BE2C (cell line): ENCODE data around the gene ZNF280B.

Experiments used
- DNase-seq: peaks from one replicate; pipeline ENCODE4 v3.0.0-alpha.2; 2020
- H3K27me3 ChIP-seq: fragments of 250-450 bp; sonication (Bioruptor Pico); 2 replicates; pipeline ENCODE4 v1.5.1; 2020; ENCODE audit warnings: mild to moderate bottlenecking
- H3K36me3 ChIP-seq: fragments of 250-450 bp; sonication (Bioruptor Pico); 2 replicates; pipeline ENCODE4 v1.5.1; 2020; ENCODE audit warnings: mild to moderate bottlenecking
- H3K4me1 ChIP-seq: fragments of 250-450 bp; sonication (Bioruptor Pico); 2 replicates; pipeline ENCODE4 v1.5.1; 2020
- H3K4me3 ChIP-seq: 2 replicates; pipeline ENCODE4 v1.5.1; 2011; ENCODE audit warnings: low read depth, low read length
- H3K9me3 ChIP-seq: fragments of 250-450 bp; sonication (Bioruptor Pico); 2 replicates; pipeline ENCODE4 v1.5.1; 2020
- TF ChIP-seq, protein P1 (sequence below): IDR thresholded peaks from 2 replicates; pipeline ENCODE4 v1.5.1; 2012; ENCODE audit warnings: mild to moderate bottlenecking, low read depth, low read length

ZNF280B gene

DNA sequence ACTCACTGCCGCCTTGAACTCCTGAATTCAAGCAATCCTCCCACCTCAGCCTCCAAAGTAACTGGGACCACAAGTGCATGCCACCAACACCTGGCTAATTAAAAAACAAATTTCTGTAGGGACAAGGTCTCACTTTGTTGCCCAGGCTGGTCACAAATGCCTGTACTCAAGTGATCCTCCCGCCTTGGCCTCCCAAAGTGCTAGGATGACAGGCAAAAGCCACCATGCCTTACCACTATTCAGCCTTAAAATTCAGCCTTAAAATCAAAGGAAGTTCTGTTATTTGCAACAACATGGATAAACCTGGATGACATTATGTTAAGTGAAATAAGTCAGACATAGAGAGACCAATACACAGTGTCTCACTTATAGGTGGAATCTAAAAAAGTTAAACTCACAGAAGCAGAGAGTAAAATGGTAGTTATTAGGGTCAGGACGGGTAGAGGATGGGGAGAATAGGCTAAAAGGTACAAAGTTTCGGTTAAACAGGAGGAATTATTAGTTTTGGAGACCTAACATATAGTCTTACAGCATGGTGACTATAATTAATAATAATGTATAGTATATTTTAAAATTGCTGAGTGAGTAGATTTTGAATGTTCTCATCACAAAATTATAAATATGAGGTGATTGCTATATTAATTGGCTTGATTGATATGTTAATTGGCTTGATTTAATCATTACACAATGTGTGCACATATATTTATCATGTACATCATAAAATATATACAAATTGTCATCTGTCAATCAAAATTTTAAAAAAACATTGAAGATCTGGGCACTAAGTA, 17.8 kb upstream of the ZNF280B start:
- DNase-seq: no peak
- H3K4me1 ChIP-seq: no peaks in the 10 kb centered on the region
- no peak overlapping the region for H3K4me3 ChIP-seq
- H3K36me3 ChIP-seq: no peaks in the 10 kb centered on the region
- peaks cover 15% of the 10 kb centered on the region for H3K27me3 ChIP-seq
- no peaks in the 10 kb centered on the region for H3K9me3 ChIP-seq
- TF ChIP-seq, protein P1, sequence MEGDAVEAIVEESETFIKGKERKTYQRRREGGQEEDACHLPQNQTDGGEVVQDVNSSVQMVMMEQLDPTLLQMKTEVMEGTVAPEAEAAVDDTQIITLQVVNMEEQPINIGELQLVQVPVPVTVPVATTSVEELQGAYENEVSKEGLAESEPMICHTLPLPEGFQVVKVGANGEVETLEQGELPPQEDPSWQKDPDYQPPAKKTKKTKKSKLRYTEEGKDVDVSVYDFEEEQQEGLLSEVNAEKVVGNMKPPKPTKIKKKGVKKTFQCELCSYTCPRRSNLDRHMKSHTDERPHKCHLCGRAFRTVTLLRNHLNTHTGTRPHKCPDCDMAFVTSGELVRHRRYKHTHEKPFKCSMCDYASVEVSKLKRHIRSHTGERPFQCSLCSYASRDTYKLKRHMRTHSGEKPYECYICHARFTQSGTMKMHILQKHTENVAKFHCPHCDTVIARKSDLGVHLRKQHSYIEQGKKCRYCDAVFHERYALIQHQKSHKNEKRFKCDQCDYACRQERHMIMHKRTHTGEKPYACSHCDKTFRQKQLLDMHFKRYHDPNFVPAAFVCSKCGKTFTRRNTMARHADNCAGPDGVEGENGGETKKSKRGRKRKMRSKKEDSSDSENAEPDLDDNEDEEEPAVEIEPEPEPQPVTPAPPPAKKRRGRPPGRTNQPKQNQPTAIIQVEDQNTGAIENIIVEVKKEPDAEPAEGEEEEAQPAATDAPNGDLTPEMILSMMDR: no peak

DNA sequence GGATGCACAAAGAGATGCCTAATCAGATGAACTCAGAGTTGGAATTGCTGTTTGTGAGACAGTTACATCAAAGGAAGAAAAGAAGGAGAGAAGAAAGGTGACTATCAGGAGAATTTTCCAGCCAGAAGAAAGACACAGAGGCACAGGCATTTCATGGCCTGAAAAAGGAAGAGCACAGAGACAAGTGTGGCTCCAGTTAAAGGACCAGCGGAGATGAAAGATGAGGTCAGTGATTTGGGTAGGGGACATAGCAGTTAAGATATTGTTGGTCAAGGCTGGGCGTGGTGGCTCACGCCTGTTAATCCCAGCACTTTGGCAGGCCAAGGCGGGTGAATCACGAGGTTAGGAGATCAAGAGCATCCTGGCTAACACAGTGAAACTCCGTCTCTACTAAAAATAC, 15.0 kb upstream of the ZNF280B start:
- no peaks in the 10 kb centered on the region for H3K36me3 ChIP-seq
- H3K27me3 ChIP-seq: peaks cover 20% of the 10 kb centered on the region
- no peaks in the 10 kb centered on the region for H3K4me1 ChIP-seq
- TF ChIP-seq, protein P1: no peak
- no peak overlapping the region for H3K4me3 ChIP-seq
- DNase-seq: no peak
- H3K9me3 ChIP-seq: no peaks in the 10 kb centered on the region

DNA sequence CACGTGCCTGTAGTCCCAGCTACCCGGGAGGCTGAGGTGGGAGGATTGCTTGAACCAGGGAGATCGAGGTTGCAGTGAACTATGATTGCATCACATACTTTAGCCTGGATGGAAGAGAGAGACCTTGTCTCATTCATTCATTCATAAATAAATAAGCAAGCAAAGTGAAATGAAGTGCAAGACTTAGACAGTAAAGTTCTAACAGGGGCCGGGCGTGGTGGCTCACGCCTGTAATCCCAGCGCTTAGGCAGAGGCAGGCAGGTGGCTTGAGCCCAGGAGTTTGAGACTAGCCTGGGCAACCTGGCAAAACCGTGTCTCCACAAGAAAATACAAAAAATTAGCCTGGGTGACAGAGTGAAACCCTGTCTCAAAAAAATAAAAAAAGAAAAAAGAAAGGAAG, 13.1 kb upstream of the ZNF280B start:
- peaks cover 20% of the 10 kb centered on the region for H3K27me3 ChIP-seq
- no peak overlapping the region for H3K4me3 ChIP-seq
- no peak for DNase-seq
- H3K9me3 ChIP-seq: no peaks in the 10 kb centered on the region
- H3K36me3 ChIP-seq: no peaks in the 10 kb centered on the region
- H3K4me1 ChIP-seq: no peaks in the 10 kb centered on the region
- TF ChIP-seq, protein P1: no peak

DNA sequence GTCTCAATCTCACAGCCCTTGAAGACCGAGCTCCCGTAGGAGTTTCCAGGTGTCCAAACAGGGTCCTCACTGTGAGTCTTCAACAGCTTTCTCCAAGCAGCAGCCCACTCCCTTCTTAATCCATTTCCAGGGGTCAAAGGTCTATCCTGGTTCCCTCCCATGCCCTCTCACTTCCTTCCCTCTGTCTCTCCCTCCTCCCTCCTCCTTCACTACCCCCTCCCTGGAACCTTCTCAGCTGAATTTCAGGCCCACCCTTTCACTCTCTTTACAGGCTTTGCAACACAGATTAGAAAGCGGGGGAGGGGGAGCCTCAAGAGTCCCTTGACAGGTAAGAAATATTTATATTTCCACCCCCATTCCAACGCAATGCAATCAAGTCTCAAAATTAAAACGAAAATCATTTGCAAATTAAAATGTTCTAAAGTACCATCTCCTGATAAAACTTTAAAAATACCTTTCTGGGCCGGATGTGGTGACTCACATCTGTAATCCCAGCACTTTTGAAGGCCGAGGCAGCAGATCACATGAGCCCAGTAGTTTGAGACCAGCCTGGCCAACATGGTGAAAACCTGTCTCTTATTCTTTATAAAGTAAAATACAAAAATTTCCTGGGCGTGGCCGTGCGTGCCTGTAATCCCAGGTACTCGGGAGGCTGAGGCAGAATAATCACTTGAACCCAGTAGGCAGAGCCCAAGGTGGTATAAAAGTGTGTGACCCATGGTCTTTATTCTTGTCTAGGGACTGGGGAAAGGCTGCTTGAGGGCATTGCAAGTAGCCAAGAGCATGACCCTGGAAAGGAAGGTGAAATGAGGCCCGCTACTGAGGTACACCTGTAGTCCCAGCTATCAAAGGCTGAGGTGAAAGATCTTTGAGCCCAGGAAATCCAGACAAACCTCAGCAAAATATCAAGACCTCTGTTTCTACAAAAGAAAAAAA, 12.4 kb upstream of the ZNF280B start:
- Histone ChIP-seq H3K36me3 (no peaks in the 10 kb centered on the region), H3K9me3 (no peaks in the 10 kb centered on the region), H3K27me3 (peaks cover 20% of the 10 kb centered on the region), H3K4me1 (no peaks in the 10 kb centered on the region), H3K4me3 (no peak overlapping the region)
- DNase-seq: no peak
- TF ChIP-seq, protein P1: no peak

DNA sequence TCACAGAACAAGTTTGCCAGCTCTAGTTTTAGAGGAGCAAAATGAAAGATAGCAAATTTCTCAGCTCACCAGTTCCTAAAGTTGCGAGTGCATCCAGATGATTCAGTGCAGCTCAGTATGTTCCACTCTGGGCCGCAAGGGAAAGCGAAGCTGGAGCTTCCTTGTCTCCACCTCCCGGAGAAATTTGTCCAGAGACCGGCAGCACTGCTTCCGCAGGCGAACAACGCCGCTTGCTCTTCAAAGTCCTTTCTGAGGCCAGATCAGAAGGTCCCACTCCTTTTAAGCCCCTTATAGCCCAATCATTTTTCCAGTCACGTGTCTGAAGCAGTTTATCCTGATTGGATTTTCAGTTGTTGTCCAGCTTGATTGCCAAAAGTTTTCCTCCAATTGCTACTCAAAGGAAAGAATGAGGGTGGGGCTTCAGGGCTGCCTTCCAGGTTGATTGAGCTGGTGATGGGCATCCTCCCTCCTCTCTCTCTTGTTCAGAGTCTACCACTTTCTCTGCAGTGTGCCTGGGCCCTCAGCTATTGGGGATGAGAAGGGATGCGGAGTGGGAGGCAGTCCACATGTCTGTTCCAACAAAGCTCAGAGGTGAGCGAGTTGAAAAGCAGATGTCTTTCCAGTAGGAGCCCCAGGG, 11.6 kb upstream of the ZNF280B start, which contains the start of gene ZNF280A:
Gene ZNF280A, minus strand, starts transcription at position 251 of the 637 bp plus-strand sequence. CDS start 4,640 bp downstream, outside the sequence.
- DNase-seq: no peak
- no peaks in the 10 kb centered on the region for H3K9me3 ChIP-seq
- H3K27me3 ChIP-seq: peaks cover 17% of the 10 kb centered on the region
- TF ChIP-seq, protein P1: no peak
- no peaks in the 10 kb centered on the region for H3K36me3 ChIP-seq
- no peaks in the 10 kb centered on the region for H3K4me1 ChIP-seq
- H3K4me3 ChIP-seq: no peak within 1 kb of the TSS
